PC-9 (cell line): ENCODE measurements around the gene FCMR. TPM values are rescaled to one million over a fixed set of nuclear protein-coding genes. Genes with fewer than 3 reads are reported as not detected.

Experiments used
- BruUV-seq: library from RNA; stranded (reverse); fragments of 400-500 nt; replicated peaks from 2 replicates; lab custom pipeline; 2021; lab: Mats Ljungman, UMichigan
- CTCF ChIA-PET: fragments of 300-600 bp; sonication (Branson Sonifier 250); formaldehyde crosslinking; loops from one replicate; lab custom pipeline; 2022; ENCODE audit warnings: antibody characterized with exemption; lab: Charles Lee
- POLR2A ChIA-PET: fragments of 300-600 bp; sonication (Branson Sonifier 250); formaldehyde crosslinking; loops from one replicate; lab custom pipeline; 2022; ENCODE audit warnings: antibody characterized with exemption; ENCODE audit not compliant: unreplicated experiment; lab: Charles Lee
- DNase-seq, 2 experiments: peaks; one replicate each; pipeline versions ENCODE4 v3.0.0 to v3.0.0-alpha.2; 2015 to 2022; ENCODE audit warnings: mixed read lengths in 1 of 2
- H2AFZ ChIP-seq: fragments of 200-600 bp; sonication (generic); 2 replicates; pipeline ENCODE4 v1.8.1; 2017; ENCODE audit warnings: antibody characterized with exemption
- H3F3A ChIP-seq: fragments of 200-600 bp; sonication (generic); 2 replicates; pipeline ENCODE4 v1.8.1; 2017; ENCODE audit warnings: antibody characterized with exemption, mild to moderate bottlenecking, low read depth; ENCODE audit not compliant: insufficient read depth
- H3K27ac ChIP-seq: fragments of 200-600 bp; sonication (generic); 2 replicates; pipeline ENCODE4 v1.6.1; 2016; ENCODE audit warnings: mixed run types
- H3K27me3 ChIP-seq: fragments of 200-600 bp; sonication (generic); 2 replicates; pipeline ENCODE4 v1.6.1; 2016; ENCODE audit warnings: low read depth, mixed run types; ENCODE audit not compliant: insufficient read depth
- H3K36me3 ChIP-seq: fragments of 200-600 bp; sonication (generic); 2 replicates; pipeline ENCODE4 v1.6.1; 2016; ENCODE audit warnings: low read depth, mixed run types
- H3K4me1 ChIP-seq: fragments of 200-600 bp; sonication (generic); replicated peaks from 2 replicates; pipeline ENCODE4 v1.6.1; 2016; ENCODE audit warnings: mixed run types; ENCODE audit not compliant: insufficient read depth
- H3K4me2 ChIP-seq: fragments of 200-600 bp; sonication (generic); 2 replicates; pipeline ENCODE4 v1.6.1; 2017; ENCODE audit warnings: mixed run types
- H3K4me3 ChIP-seq: fragments of 200-600 bp; sonication (generic); 2 replicates; pipeline ENCODE4 v1.6.1; 2016; ENCODE audit warnings: mixed run types
- H3K79me2 ChIP-seq: fragments of 200-600 bp; sonication (generic); 2 replicates; pipeline ENCODE4 v1.6.1; 2017; ENCODE audit warnings: low read depth, mixed run types
- H3K9me2 ChIP-seq: fragments of 200-600 bp; sonication (generic); 2 replicates; pipeline ENCODE4 v1.8.1; 2017; ENCODE audit warnings: mild to moderate bottlenecking; ENCODE audit not compliant: insufficient read depth
- H3K9me3 ChIP-seq: fragments of 200-600 bp; sonication (generic); 2 replicates; pipeline ENCODE4 v1.8.1; 2016; ENCODE audit warnings: low read depth; ENCODE audit not compliant: insufficient read depth
- H4K20me1 ChIP-seq: fragments of 200-600 bp; sonication (generic); 2 replicates; pipeline ENCODE4 v1.8.1; 2017; ENCODE audit not compliant: insufficient read depth
- EZH2 ChIP-seq: fragments of 200-600 bp; sonication (generic); IDR thresholded peaks from 2 replicates; pipeline ENCODE4 v1.8.0; 2017; ENCODE audit warnings: antibody characterized with exemption, low read depth
- intact Hi-C: fragments of 100-400 bp; cut with micrococcal nuclease; formaldehyde crosslinking; loops from one replicate; pipeline ENCODE4 v1.10.0; 2022; ENCODE audit not compliant: unreplicated experiment
- total RNA-seq: library from RNA; stranded (reverse); gene quantifications from 2 replicates; pipeline ENCODE4 v1.2.3, GENCODE V29; 2021
- TF ChIP-seq, protein P1 (sequence below): fragments of 200-600 bp; sonication (generic); conservative IDR thresholded peaks from 2 replicates; pipeline ENCODE4 v1.6.1; 2017; ENCODE audit warnings: mixed run types, antibody characterized with exemption, mild to moderate bottlenecking, moderate library complexity

Gene FCMR
- total RNA-seq, 1 experiment from 2014 or later: 1.2 TPM

DNA sequence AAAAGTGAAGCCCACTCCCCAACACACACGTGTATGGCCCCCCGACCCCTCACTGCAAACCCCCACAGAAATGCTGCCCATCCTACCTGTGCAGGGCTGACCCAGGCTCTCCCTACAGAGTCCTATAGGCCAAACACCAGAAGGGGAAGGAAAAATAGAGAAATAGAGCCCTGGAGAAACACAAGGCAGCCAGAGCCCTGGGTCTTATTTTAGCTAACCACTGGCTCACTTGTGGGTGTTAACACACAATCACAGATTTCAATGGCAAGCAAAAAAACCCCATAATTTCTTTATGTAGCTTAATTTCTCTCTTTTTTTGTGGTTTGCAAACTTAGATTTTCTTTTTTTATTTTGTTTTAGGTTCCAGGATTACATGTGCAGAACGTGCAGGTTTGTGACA is 25.5 kb upstream of the FCMR start:
- Histone ChIP-seq H3K27me3 (no peaks in the 10 kb centered on the region), H3K27ac (no peak overlapping the region), H3F3A (no peaks in the 10 kb centered on the region), H3K9me3 (no peaks in the 10 kb centered on the region), H3K4me3 (no peak overlapping the region), H3K36me3 (no peaks in the 10 kb centered on the region), H3K4me2 (no peak overlapping the region), H4K20me1 (no peaks in the 10 kb centered on the region), H2AFZ (no peak overlapping the region), H3K4me1 (no peaks in the 10 kb centered on the region), H3K79me2 (no peaks in the 10 kb centered on the region), H3K9me2 (no peaks in the 10 kb centered on the region)
- TF ChIP-seq, protein P1, sequence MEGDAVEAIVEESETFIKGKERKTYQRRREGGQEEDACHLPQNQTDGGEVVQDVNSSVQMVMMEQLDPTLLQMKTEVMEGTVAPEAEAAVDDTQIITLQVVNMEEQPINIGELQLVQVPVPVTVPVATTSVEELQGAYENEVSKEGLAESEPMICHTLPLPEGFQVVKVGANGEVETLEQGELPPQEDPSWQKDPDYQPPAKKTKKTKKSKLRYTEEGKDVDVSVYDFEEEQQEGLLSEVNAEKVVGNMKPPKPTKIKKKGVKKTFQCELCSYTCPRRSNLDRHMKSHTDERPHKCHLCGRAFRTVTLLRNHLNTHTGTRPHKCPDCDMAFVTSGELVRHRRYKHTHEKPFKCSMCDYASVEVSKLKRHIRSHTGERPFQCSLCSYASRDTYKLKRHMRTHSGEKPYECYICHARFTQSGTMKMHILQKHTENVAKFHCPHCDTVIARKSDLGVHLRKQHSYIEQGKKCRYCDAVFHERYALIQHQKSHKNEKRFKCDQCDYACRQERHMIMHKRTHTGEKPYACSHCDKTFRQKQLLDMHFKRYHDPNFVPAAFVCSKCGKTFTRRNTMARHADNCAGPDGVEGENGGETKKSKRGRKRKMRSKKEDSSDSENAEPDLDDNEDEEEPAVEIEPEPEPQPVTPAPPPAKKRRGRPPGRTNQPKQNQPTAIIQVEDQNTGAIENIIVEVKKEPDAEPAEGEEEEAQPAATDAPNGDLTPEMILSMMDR: no peak
- TF ChIP-seq EZH2: no peak
- no peak for DNase-seq
- no TSS peak for BruUV-seq
- CTCF ChIA-PET: interaction anchor here (0.6 to 0.7 kb wide), 2 partner anchors 28 to 127 kb away, joined by 4 to 5 read pairs; no protein-coding TSS in a partner anchor
- POLR2A ChIA-PET: no interaction called here
- intact Hi-C loops: no loop called here

DNA sequence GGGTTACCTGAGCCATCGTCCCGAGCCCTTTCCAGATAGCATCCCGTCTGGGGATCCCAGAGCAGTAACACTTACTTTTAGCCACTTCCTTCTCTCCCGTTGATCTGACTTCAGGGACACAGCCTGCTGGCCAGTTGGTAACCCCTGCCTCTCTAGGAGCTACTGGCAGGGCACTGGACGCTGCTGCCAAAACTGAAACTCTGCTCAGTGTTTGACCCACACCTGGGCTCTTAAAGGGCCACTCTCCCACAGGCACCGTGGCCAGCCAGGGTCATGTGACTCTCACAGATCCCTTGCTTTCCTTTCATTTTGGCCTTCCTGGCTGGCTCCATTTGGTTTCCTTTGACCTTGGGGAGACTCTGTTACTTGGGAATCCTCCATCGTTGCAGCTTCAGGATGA is 24.5 kb upstream of the FCMR start, which contains the start of gene PIGR:
PIGR (minus strand) TSS at position 206 of the 400 bp plus-strand sequence. CDS start 5,935 bp downstream, outside the sequence.
- H3K9me3 ChIP-seq: no peaks in the 10 kb centered on the region
- H2AFZ ChIP-seq: no peak within 1 kb of the TSS
- H3K36me3 ChIP-seq: no peaks in the 10 kb centered on the region
- BruUV-seq: no TSS peak
- no peak within 1 kb of the TSS; the same call in 1 of the 2 replicates for H3K4me2 ChIP-seq
- TF ChIP-seq, protein P1: no peak
- no peak for DNase-seq
- H3K9me2 ChIP-seq: no peaks in the 10 kb centered on the region
- ChIA-PET CTCF (no interaction called here), POLR2A (no interaction called here)
- no peaks in the 10 kb centered on the region for H3K79me2 ChIP-seq
- intact Hi-C loops: no loop called here
- no peak within 1 kb of the TSS for H3K4me3 ChIP-seq
- H3F3A ChIP-seq: no peaks in the 10 kb centered on the region
- H3K27ac ChIP-seq: no peak within 1 kb of the TSS
- H3K27me3 ChIP-seq: no peaks in the 10 kb centered on the region
- no peaks in the 10 kb centered on the region for H3K4me1 ChIP-seq
- no peaks in the 10 kb centered on the region for H4K20me1 ChIP-seq

DNA sequence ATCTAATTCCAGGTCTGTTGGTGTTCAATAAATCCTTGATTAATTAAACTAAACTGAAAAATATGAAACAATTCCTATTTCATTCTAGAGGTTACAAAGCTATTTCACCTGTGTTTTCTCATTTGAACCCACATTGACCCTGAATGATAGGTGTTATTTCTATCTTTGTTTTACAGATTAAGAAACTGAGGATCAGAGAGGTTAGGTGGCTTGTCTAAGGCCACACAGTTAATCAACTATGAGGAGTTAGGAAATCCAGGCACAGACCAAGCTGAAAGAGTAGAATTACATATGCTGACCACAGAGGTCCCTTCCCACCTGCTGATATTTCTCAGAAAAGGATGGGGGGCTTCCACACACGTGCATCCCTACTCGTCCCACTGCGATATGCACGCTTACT is 24.0 kb upstream of the FCMR start:
- POLR2A ChIA-PET: no interaction called here
- TF ChIP-seq EZH2: no peak
- TF ChIP-seq, protein P1: no peak
- BruUV-seq: no TSS peak

More for the DNA sequence above, 24.0 kb upstream of the FCMR start:
- intact Hi-C loops: no loop called here
- no peak overlapping the region for H3K27ac ChIP-seq
- H3K79me2 ChIP-seq: no peaks in the 10 kb centered on the region
- no peaks in the 10 kb centered on the region for H3F3A ChIP-seq
- H2AFZ ChIP-seq: no peak overlapping the region
- no peaks in the 10 kb centered on the region for H3K27me3 ChIP-seq
- no peaks in the 10 kb centered on the region for H3K9me2 ChIP-seq
- no peak overlapping the region for H3K4me3 ChIP-seq
- no peak for DNase-seq
- H3K4me1 ChIP-seq: no peaks in the 10 kb centered on the region
- no peaks in the 10 kb centered on the region for H3K9me3 ChIP-seq
- no peaks in the 10 kb centered on the region for H3K36me3 ChIP-seq
- H3K4me2 ChIP-seq: no peak overlapping the region
- H4K20me1 ChIP-seq: no peaks in the 10 kb centered on the region
- CTCF ChIA-PET: interaction anchor here (0.6 kb wide), 1 partner anchor 123 kb away, joined by 5 read pairs; no protein-coding TSS in a partner anchor
